HG02970 (cell line): ENCODE results near the gene POMGNT2.
"Not testable (repeated sequence)": the region's sequence is repeated elsewhere in the genome, so short reads cannot be mapped to it uniquely, and the experiment has no call there.

Experiments
- ATAC-seq: cut with Tn5 transposase; IDR thresholded peaks from one replicate; pipeline ENCODE4 v1.9.1; 2021; ENCODE audit warnings: mild to moderate bottlenecking, moderate library complexity, moderate number of reproducible peaks; ENCODE audit not compliant: unreplicated experiment, low FRiP score

POMGNT2 gene

DNA sequence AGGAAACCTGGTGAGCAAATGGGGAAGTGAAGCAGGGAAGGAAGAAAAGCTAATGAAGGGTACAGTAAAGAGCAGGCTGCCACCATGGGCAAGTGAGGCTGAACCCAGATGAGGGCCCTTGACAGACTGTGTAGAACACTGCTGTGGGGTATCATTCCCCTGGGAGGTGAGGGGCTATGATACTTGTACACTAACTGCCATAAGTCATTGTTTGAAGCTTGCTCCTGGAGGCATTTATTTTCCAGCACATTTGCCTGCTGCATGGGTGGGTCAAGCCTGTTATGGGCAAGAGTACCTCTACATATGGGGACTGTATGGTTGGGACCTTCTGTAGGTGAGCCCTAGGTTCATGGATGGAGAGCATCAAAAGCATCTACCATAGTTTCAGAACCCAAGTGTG, 57.4 kb downstream of the POMGNT2 start:
- no peak for ATAC-seq

DNA sequence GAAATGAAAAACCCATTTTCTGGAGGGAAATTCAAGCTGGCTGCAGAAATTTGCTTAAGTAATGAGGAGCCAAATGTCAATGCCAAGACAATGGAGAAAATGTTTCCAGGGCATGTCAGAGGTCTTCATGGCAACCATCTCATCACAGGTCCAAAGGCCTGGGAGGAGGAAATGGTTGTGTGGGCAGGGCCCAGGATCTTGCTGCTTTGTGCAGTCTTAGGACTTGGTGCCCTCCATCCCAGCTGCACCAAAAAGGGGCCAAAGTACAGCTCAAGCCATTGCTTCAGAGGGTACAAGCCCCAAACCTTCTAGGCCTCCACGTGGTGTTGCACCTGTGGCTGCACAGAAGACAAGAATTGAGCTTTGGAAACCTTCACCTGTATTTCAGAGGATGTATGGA, 59.3 kb downstream of the POMGNT2 start:
- no peak for ATAC-seq

DNA sequence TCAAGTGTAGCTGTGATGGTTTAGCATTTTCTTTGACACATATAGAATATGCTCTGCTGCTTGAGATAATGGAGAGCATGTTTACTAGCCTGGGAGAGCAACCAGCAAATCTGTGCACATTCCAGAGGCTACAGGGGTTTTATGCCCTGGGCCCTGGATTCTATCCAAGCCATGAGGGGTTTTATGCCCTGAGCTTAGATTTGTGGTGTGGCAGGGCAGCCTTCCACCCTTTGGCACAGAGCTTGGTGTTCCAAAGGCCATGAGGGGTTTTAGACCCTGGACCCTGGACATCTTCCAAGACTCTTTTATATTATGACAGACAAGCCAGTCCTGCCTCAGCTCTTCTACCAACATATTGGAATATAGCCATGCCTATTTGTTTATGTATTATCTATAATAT, 60.8 kb downstream of the POMGNT2 start:
- not testable (repeated sequence) for ATAC-seq

DNA sequence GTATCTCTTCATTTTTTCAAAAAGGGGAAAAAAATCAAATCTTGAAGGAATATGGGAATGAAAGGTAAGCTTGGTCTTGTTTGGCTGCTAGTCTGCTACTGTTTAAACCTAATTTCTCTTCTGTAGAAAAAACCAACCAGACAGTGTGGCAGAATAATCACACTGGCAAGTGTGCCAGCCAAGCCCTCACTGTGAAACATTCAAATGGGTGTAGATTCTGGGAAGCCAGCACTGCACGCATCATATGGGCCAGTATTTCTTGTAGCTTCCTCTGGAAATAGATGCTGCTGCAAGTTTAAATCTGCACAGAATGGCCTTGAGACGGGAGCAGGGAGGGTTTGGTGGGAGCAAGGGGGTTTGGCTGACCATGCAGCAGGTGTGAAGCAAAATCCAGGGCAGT, 62.1 kb downstream of the POMGNT2 start:
- no peak for ATAC-seq

DNA sequence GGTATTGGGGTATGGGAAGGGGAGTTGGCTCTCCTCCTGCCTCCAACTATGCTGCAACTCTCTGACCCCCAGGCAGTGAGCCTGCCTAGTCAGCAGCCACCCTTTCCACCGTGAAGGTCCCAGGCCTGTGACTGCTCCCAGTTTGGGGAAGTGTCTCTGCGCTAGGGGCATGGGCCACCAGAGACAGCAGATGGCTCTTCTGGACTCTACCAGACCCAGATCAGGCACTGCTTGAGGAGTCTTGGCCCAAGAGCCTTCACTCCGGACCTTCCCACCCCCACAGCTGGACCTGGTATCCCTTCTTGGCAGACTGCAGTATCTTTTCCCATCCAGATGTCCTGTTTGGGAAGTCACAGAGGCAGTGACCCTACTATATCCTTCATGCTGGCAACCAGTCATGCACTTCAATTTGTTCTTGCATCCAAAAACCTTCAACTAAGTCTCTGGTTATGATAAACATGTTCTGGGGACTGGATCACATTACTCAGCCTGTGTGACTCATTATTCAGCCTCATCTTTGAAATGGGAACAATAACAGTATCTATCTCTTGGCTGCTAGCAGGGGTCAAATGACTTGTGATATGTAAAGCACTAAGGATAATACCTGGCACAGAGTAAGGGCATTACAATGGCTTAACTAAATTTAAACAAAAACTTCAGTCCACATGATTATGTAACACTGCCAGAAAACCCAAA, 62.7 kb downstream of the POMGNT2 start:
- ATAC-seq, result no peak

DNA sequence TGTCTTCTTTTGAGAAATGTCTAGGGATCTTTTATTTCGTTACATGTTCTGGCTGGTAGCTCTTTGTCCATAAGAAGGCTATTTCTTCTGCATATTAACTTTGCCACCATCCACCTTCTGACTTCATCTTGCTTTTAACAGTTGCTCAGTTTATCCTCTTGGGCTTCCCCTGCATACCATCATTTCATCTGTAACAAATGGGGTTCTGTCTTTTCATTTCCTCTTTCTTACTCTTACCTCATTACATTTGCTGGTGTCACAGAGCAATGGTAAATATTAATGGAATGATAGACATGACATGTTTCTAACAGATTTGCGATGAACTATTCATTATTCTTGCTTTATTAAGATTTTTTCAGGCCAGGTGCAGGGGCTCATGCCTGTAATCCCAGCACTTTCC, 64.4 kb downstream of the POMGNT2 start:
- no peak for ATAC-seq

DNA sequence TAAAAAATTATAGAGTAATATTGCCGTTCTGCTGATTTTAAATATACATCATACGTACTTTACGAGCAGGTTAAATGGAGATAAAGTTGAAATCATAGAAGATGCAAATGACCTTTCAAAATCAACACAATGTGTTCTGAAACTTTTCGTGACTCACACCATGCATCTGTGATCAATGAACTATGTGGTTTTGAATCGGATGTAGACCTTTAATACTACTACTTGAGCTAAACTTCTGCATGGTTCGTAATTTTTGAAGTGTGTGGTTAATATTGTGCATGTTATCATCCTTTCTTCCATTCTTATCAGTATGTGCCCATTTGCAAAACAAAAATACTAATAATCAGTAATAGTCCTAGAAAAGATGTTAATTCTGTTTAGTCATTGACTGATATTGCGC, 67.9 kb downstream of the POMGNT2 start:
- ATAC-seq, result no peak

DNA sequence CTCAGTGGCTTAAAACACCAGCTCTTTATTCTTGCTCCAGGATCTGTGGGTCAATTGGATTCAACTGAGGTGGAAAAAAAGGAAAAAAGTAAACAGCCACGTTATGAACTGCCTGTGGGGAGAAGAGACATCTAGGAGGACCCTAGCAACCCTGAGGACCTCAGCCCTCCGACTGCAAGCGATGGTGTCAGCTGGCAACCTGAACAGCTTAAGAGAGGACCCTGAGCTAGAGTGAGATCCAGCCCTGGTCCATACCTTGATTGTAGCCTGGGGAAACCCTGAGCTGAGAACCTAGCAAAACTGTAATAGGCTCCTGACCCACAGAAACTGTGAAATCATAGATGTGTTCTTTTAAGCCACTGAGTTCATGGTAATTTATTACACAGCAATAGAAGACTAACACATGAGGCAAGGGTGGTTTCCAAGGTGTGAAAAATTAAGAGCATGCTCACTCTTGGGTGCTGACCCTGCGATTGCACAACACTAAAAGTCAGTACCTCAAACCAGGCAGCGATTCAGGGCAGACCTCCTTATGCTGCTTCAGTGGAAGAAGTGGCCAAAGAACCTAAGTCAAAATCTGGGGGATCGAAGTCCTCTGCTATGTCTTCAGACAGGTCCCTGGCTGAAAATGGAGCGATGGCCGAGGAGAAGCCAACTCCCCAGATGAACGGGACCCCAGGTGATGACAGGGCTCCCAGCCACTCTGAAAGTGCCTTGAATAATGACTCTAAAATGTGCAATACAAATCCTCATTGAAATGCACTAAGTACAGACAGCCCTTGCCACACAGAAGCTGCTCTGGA, 69.1 kb downstream of the POMGNT2 start:
- ATAC-seq, result no peak

DNA sequence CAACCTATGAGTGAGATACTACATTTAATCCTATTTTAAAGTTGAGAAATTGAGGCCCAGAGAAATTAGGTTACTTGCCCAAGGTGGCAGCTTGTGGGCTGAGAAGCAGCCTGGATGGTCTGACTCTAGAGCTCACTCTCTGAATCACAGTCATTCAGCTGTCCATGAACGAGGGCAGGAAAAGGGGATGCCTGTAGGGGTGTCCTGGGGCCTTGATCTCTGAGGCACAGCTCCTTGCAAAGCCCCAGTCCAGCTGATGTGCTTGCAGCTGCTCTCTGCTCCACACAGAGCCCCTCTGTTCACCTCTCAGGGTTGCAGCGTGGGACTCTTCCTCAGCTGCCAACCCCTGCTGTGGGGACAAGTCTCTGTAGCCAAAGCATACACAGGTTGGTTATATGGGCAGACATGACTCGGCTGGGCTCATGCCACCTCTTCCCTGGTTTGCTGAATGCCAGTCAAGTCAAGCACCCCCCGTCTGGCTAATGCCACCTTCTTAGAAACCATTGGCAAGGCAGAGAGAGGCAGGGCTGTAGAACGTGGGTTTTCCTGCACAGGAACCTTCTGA, 70.0 kb downstream of the POMGNT2 start:
- no peak for ATAC-seq

DNA sequence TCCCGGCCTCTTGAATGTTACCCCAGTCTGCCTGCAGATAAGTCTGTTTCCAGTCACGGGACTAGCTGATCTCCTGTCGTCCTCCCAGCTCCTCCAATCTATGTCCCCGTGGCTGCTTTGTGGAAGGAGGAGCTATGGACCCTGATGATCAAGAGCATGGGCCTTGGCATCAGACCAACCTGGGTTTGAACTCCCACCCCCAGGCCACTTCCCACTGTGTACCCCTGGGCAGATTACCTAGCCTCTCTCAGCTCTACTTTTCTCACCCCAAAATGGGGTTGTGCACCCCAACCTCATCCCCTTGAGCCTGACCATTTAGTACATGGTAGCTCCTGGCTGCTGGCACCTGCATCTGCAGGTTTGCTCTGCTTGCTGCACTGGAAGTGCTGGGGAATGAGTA, 71.0 kb downstream of the POMGNT2 start:
- no peak for ATAC-seq

DNA sequence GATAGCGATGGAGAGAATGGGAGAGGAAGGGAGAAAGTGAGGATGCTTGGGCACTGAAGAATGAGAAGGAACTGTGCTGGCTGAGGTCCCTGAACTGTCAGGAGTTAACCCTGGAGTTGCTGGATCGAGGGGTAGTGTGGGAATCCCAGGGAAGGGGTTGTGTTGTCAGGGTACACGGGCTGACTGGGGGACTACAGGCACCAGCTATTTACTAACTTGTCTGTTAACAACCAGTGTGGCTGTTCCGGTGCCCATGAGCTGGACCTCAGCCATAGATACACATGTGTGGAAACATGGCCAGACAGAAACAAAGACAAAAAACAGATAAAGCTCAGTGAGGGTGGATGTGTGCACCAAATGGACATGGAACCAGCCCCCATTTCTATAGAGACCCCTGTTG, 71.7 kb downstream of the POMGNT2 start:
- ATAC-seq, result no peak

DNA sequence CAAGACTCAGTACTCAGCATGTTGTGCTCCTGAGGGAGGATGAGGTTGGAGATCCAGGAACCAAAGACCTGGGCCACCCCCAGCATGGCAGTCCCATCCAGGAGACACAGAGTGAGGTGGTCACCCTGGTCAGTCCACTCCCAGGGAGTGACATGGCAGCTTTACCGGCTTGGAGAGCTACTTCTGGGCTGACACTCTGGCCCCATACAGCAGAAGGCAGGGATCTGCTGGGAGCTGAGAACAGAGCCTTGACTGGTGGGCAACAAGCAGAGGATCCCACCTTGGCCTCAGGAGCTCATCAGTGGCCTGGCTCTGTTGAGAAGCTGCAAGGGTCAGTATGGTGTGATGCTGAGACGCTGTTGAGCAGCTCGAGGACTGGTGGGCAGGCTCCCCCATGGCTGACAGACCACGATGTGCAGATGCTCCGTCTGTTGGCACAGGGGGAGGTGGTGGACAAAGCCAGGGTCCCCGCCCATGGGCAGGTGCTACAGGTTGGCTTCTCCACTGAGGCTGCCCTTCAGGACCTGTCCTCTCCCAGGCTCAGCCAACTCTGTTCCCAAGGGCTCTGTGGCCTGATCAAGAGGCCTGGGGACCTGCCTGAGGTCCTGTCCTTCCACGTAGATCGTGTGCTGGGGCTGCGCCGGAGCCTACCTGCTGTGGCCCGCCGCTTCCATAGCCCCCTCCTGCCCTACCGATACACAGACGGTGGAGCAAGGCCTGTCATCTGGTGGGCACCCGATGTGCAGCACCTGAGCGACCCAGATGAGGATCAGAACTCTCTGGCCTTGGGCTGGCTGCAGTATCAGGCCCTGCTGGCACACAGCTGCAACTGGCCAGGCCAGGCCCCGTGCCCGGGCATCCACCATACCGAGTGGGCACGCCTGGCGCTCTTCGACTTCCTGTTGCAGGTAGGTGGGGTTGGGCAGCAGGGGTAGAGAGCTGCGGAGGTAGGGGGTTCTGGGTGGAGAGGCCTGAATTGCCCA, 72.9 kb downstream of the POMGNT2 start:
- no peak for ATAC-seq

DNA sequence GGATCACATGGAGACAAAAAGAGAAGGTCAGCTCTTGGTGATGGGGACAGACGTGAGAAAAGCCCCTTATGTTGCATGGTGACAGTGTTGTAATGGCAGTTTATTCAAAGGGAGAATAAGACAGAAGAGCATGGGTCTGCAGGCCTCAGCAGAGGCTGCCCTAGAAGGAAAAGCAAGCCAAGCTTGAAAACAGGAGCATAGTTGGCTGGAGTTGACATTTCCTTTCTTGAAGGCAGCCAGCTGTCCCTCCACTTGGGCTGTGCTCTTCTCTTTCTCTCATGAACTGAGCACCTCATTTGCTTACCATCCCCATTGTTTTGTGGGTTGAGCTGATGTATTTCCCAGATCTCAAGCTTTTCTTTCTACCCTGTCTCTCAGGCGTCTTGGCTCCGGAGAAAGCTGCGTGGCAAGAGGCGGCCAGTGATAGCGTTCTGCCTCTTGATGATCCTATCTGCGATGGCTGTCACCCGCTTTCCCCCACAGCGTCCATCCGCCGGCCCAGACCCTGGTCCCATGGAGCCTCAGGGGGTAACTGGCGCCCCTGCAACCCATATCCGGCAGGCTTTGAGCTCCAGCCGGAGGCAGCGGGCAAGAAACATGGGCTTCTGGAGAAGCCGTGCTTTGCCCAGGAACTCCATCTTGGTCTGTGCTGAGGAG, 73.9 kb downstream of the POMGNT2 start:
- ATAC-seq, result no peak

DNA sequence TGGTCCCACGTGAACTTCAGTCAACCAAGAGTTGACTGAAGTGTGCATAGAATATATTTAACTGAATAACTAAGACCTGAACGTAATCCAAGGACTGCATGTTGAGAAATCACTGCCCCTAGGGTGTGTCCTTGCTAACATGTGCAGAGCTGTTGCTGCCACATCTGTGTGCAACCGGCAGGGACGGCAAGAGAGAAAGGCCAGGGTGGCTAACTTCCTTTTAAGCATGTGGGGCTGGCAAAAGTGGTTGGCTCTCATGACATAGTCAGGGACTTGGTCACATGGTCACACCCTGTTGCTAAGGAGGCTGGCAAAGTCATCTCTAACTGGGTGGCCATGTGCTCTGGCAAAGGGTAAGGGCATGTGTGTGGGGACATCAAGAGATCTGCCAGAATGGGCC, 74.4 kb downstream of the POMGNT2 start:
- no peak for ATAC-seq

DNA sequence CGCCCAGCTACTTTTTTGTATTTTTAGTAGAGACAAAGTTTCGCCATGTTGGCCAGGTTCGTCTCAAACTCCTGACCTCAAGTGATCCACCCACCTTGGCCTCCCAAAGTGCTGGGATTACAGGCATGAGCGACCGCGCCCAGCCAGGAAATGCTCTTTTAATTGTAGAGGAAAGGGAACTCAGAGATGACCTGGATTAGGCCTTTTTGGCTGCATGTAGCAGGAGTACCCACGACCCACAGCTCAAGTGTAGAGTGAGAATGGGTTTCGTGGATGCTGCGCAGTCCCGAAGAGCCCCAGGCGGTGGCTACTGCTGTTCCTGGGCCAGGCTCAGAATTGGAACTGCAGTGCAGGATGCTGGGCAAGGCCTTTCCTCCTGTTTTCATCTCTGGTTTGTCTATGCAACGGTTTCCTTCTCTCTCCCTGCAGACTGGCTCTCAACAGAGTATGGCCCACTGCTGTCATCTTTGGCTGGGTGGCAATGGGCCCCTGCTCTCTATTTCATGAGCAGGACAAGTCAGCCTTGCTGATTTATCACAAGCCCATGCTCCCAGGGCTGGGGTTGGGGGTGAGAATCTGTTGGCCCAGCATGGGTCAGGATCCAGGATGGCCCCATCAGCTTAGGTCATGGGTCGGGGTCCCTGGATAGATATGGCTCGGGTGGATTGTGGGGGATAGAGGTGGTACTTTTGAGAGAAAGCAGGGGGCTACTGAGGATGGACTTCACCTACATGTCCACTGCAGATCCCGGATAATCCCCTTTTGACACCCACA, 75.5 kb downstream of the POMGNT2 start:
- ATAC-seq, result no peak
